SJSA1 (cell line): Measurements from ENCODE around the gene TOP2A. TPM values are rescaled to one million over a fixed set of nuclear protein-coding genes. Genes with fewer than 3 reads are reported as not detected.
"Not testable (repeated sequence)": the region's sequence is repeated elsewhere in the genome, so short reads cannot be mapped to it uniquely, and the experiment has no call there.

Experiments
- DNase-seq, 2 experiments: peaks; one replicate each; pipeline ENCODE4 v3.0.0-alpha.2; 2015 to 2020; ENCODE audit warnings: low spot score in 2 of 2, low read depth in 1 of 2
- H3K27ac ChIP-seq: fragments of 250-450 bp; sonication (Bioruptor Pico); 2 replicates; pipeline ENCODE4 v1.5.1; 2020; ENCODE audit warnings: mild to moderate bottlenecking, moderate library complexity
- H3K27me3 ChIP-seq: fragments of 250-450 bp; sonication (Bioruptor Pico); replicated peaks from 2 replicates; pipeline ENCODE4 v1.5.1; 2020; ENCODE audit warnings: mild to moderate bottlenecking, moderate library complexity
- H3K36me3 ChIP-seq: fragments of 250-450 bp; sonication (Bioruptor Pico); 2 replicates; pipeline ENCODE4 v1.5.1; 2020; ENCODE audit warnings: mild to moderate bottlenecking
- H3K4me1 ChIP-seq: fragments of 250-450 bp; sonication (Bioruptor Pico); replicated peaks from 2 replicates; pipeline ENCODE4 v1.6.1; 2021; ENCODE audit warnings: mild to moderate bottlenecking
- H3K4me3 ChIP-seq: fragments of 250-450 bp; sonication (Bioruptor Pico); 2 replicates; pipeline ENCODE4 v1.5.1; 2020; ENCODE audit warnings: mild to moderate bottlenecking
- H3K9me3 ChIP-seq: fragments of 250-450 bp; sonication (Bioruptor Pico); replicated peaks from 2 replicates; pipeline ENCODE4 v1.5.1; 2020; ENCODE audit warnings: mild to moderate bottlenecking
- total RNA-seq: library from RNA; depleted of rRNA; stranded (reverse); fragments of >200 nt; shearing (Covaris generic); gene quantifications from 2 replicates; pipeline ENCODE4 v1.2.3, GENCODE V29; 2014

The TOP2A gene
- total RNA-seq, 1 experiment from 2014 or later: 389 TPM

- Histone ChIP-seq H3K27me3 (no peaks in the 10 kb centered on the region), H3K27ac (no peak overlapping the region), H3K36me3 (no peaks in the 10 kb centered on the region), H3K4me3 (no peak overlapping the region), H3K9me3 (no peaks in the 10 kb centered on the region), H3K4me1 (no peaks in the 10 kb centered on the region; the same call in 1 of the 2 replicates)
- no peak for DNase-seq
These were observed 45.7 kb downstream of the TOP2A start for GRCh38 chr17:40372031-40372430.

- Histone ChIP-seq H3K27ac (no peak overlapping the region), H3K27me3 (no peaks in the 10 kb centered on the region), H3K4me1 (no peaks in the 10 kb centered on the region; the same call in 1 of the 2 replicates), H3K9me3 (no peaks in the 10 kb centered on the region), H3K4me3 (no peak overlapping the region), H3K36me3 (no peaks in the 10 kb centered on the region)
- no peak for DNase-seq
These were observed 46.3 kb downstream of the TOP2A start for GRCh38 chr17:40371261-40371929.

GRCh38 chr17:40369923-40370322 is 47.8 kb downstream of the TOP2A start:
- H3K4me3 ChIP-seq: no peak overlapping the region
- H3K27ac ChIP-seq: no peak overlapping the region
- H3K27me3 ChIP-seq: no peaks in the 10 kb centered on the region
- H3K9me3 ChIP-seq: no peaks in the 10 kb centered on the region
- no peaks in the 10 kb centered on the region for H3K36me3 ChIP-seq
- DNase-seq: no peak
- H3K4me1 ChIP-seq: no peaks in the 10 kb centered on the region; the same call in 1 of the 2 replicates

GRCh38 chr17:40367728-40368127 is 50.0 kb downstream of the TOP2A start:
- not testable (repeated sequence) for H3K27me3 ChIP-seq, H3K4me3 ChIP-seq, H3K36me3 ChIP-seq, H3K9me3 ChIP-seq, H3K27ac ChIP-seq, DNase-seq
- H3K4me1 ChIP-seq: peaks cover 11% of the 10 kb centered on the region

- H3K4me1 ChIP-seq: peaks cover 18% of the 10 kb centered on the region
- H3K27me3 ChIP-seq: no peaks in the 10 kb centered on the region
- no peaks in the 10 kb centered on the region for H3K9me3 ChIP-seq
- H3K4me3 ChIP-seq: no peak overlapping the region
- peak in 1 of 2 experiments; percentile 37 for DNase-seq
- H3K27ac ChIP-seq: no peak overlapping the region
- H3K36me3 ChIP-seq: no peaks in the 10 kb centered on the region; the same call in 1 of the 2 replicates
These were observed 50.7 kb downstream of the TOP2A start for GRCh38 chr17:40366861-40367518.

GRCh38 chr17:40366076-40366860 is 51.4 kb downstream of the TOP2A start:
- no peak for DNase-seq
- Histone ChIP-seq H3K4me3 (no peak overlapping the region), H3K9me3 (no peaks in the 10 kb centered on the region), H3K27ac (no peak overlapping the region), H3K4me1 (peaks cover 18% of the 10 kb centered on the region), H3K36me3 (no peaks in the 10 kb centered on the region; the same call in 1 of the 2 replicates), H3K27me3 (no peaks in the 10 kb centered on the region)

GRCh38 chr17:40364906-40365305 is 52.8 kb downstream of the TOP2A start:
- Histone ChIP-seq H3K36me3 (no peaks in the 10 kb centered on the region; the same call in 1 of the 2 replicates), H3K27me3 (no peaks in the 10 kb centered on the region), H3K4me3 (no peak overlapping the region), H3K27ac (no peak overlapping the region), H3K9me3 (no peaks in the 10 kb centered on the region), H3K4me1 (peaks cover 18% of the 10 kb centered on the region)
- no peak for DNase-seq

- Histone ChIP-seq H3K4me3 (peak within 1 kb of the TSS; percentile 60), H3K36me3 (no peaks in the 10 kb centered on the region; the same call in 1 of the 2 replicates), H3K9me3 (no peaks in the 10 kb centered on the region), H3K27me3 (no peaks in the 10 kb centered on the region), H3K27ac (no peak within 1 kb of the TSS), H3K4me1 (peaks cover 18% of the 10 kb centered on the region)
- DNase-seq: peak in 1 of 2 experiments; percentile 40
These were observed 53.4 kb downstream of the TOP2A start, which contains the start of gene GJD3 for GRCh38 chr17:40364121-40364861. TSS of gene GJD3 (minus strand) at chr17:40364737. CDS start at chr17:40363815, 922 bp downstream.

GRCh38 chr17:40363111-40363827 is 54.4 kb downstream of the TOP2A start:
- H3K4me1 ChIP-seq: peaks cover 22% of the 10 kb centered on the region
- no peaks in the 10 kb centered on the region for H3K9me3 ChIP-seq
- no peaks in the 10 kb centered on the region; the same call in 1 of the 2 replicates for H3K36me3 ChIP-seq
- no peak overlapping the region for H3K27ac ChIP-seq
- H3K4me3 ChIP-seq: peak overlapping the region; percentile 60
- DNase-seq: peak; percentile 38 to 46
- no peaks in the 10 kb centered on the region for H3K27me3 ChIP-seq

GRCh38 chr17:40362696-40363110 is 55.0 kb downstream of the TOP2A start:
- Histone ChIP-seq H3K27ac (no peak overlapping the region), H3K27me3 (no peaks in the 10 kb centered on the region), H3K9me3 (no peaks in the 10 kb centered on the region), H3K4me3 (peak overlapping the region; percentile 60), H3K4me1 (peaks cover 28% of the 10 kb centered on the region), H3K36me3 (peaks cover 2% of the 10 kb centered on the region)
- DNase-seq: peak; percentile 57 to 81

- Histone ChIP-seq H3K4me1 (peaks cover 30% of the 10 kb centered on the region), H3K9me3 (no peaks in the 10 kb centered on the region), H3K27ac (no peak overlapping the region), H3K4me3 (peak overlapping the region; percentile 60), H3K36me3 (peaks cover 5% of the 10 kb centered on the region), H3K27me3 (no peaks in the 10 kb centered on the region)
- no peak for DNase-seq
These were observed 55.6 kb downstream of the TOP2A start for GRCh38 chr17:40361925-40362695.
